ENCODE data around the gene ANK2. TPM values are rescaled to one million over a fixed set of nuclear protein-coding genes. Genes with fewer than 3 reads are reported as not detected.

ANK2 gene
- total RNA-seq, 4 donors from 2014 or later = 27.4 to 142 (median 47.2) TPM

DNA sequence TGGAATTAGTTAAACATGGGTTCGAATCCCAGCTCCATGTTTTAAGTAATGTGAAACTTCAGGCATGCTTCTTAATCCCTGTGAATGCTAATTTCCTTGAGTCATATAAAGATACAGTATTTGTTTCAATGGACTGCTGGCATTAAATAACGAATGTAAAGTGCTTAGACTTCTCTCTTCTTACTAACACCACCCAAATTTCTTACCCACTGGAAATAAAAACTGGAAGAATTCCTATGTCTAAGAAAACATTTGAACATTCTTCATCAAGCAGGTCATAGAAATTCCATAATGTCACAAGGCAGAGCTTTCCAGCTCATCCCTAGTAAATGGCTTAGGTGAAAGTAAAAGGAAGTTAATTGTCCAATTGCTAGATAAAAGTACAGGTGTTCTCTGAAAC, 172.5 kb downstream of the ANK2 start:
- TF ChIP-seq, protein P1, sequence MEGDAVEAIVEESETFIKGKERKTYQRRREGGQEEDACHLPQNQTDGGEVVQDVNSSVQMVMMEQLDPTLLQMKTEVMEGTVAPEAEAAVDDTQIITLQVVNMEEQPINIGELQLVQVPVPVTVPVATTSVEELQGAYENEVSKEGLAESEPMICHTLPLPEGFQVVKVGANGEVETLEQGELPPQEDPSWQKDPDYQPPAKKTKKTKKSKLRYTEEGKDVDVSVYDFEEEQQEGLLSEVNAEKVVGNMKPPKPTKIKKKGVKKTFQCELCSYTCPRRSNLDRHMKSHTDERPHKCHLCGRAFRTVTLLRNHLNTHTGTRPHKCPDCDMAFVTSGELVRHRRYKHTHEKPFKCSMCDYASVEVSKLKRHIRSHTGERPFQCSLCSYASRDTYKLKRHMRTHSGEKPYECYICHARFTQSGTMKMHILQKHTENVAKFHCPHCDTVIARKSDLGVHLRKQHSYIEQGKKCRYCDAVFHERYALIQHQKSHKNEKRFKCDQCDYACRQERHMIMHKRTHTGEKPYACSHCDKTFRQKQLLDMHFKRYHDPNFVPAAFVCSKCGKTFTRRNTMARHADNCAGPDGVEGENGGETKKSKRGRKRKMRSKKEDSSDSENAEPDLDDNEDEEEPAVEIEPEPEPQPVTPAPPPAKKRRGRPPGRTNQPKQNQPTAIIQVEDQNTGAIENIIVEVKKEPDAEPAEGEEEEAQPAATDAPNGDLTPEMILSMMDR (IDR thresholded peaks at IDR 0.05) = no peak
- no peak for TF ChIP-seq POLR2A (IDR thresholded peaks at IDR 0.05)
- no peaks in the 10 kb centered on the region for H3K4me1 ChIP-seq
- DNase-seq = no peak
- H3K27ac ChIP-seq = no peak overlapping the region
- no peaks in the 10 kb centered on the region for H3K27me3 ChIP-seq
- H3K9me3 ChIP-seq = no peaks in the 10 kb centered on the region
- intact Hi-C loops (cut with DNase I; ENCODE audit: low total_unique reads) = no loop called here
- H3K4me3 ChIP-seq = no peak overlapping the region
- H3K36me3 ChIP-seq = no peaks in the 10 kb centered on the region

- H3K4me1 ChIP-seq = no peaks in the 10 kb centered on the region
- no peaks in the 10 kb centered on the region for H3K9me3 ChIP-seq
- no peaks in the 10 kb centered on the region for H3K36me3 ChIP-seq
- H3K4me3 ChIP-seq = no peak overlapping the region
- H3K27ac ChIP-seq = no peak overlapping the region
- TF ChIP-seq, protein P1 (IDR thresholded peaks at IDR 0.05) = no peak
- no peak for TF ChIP-seq POLR2A (IDR thresholded peaks at IDR 0.05)
- intact Hi-C loops (cut with DNase I; ENCODE audit: low total_unique reads) = no loop called here
- DNase-seq = no peak
- no peaks in the 10 kb centered on the region for H3K27me3 ChIP-seq
These were observed 173.0 kb downstream of the ANK2 start for GRCh38 chr4:113222471-113222870.

GRCh38 chr4:113223001-113223400, 173.5 kb downstream of the ANK2 start:
- TF ChIP-seq, protein P1 (IDR thresholded peaks at IDR 0.05) = no peak
- TF ChIP-seq POLR2A (IDR thresholded peaks at IDR 0.05) = no peak
- Histone ChIP-seq H3K4me1 (no peaks in the 10 kb centered on the region), H3K27me3 (no peaks in the 10 kb centered on the region), H3K4me3 (no peak overlapping the region), H3K27ac (no peak overlapping the region), H3K36me3 (no peaks in the 10 kb centered on the region), H3K9me3 (no peaks in the 10 kb centered on the region)
- intact Hi-C loops (cut with DNase I; ENCODE audit: low total_unique reads) = no loop called here
- DNase-seq = no peak

- intact Hi-C loops (cut with DNase I; ENCODE audit: low total_unique reads) = no loop called here
- TF ChIP-seq, protein P1 (IDR thresholded peaks at IDR 0.05) = no peak
- no peak for TF ChIP-seq POLR2A (IDR thresholded peaks at IDR 0.05)
These were observed 182.7 kb downstream of the ANK2 start for GRCh38 chr4:113232194-113232593.

DNA sequence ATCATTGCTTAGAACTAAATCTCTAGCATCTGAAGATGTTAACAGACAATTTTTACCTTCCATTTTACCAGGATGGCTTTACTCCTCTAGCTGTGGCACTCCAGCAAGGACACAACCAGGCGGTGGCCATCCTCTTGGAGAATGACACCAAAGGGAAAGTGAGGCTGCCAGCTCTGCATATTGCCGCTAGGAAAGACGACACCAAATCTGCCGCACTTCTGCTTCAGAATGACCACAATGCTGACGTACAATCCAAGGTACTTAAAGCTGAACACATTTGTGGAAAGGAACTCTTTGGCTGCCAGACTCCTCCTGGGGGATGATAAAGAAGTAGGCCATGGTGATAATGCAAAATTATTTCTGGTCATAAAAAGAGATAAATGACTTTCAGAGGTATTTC, 187.5 kb downstream of the ANK2 start:
- Histone ChIP-seq H3K4me1 (no peaks in the 10 kb centered on the region), H3K4me3 (no peak overlapping the region), H3K27me3 (no peaks in the 10 kb centered on the region), H3K36me3 (no peaks in the 10 kb centered on the region), H3K27ac (no peak overlapping the region), H3K9me3 (no peaks in the 10 kb centered on the region)
- no peak for DNase-seq
- no peak for TF ChIP-seq POLR2A (IDR thresholded peaks at IDR 0.05)
- TF ChIP-seq, protein P1 (IDR thresholded peaks at IDR 0.05) = no peak
- intact Hi-C loops (cut with DNase I; ENCODE audit: low total_unique reads) = no loop called here

More at GRCh38 chr4:113232194-113232593, 182.7 kb downstream of the ANK2 start:
- Histone ChIP-seq H3K4me3 (no peak overlapping the region), H3K36me3 (no peaks in the 10 kb centered on the region), H3K27me3 (no peaks in the 10 kb centered on the region), H3K4me1 (no peaks in the 10 kb centered on the region), H3K9me3 (no peaks in the 10 kb centered on the region), H3K27ac (no peak overlapping the region)
- no peak for DNase-seq

Measured in uterus (tissue), 4 donors.